Breast epithelium (tissue), 3 donors: ENCODE measurements around the gene LITAF.

Experiments
- CTCF ChIP-seq, 3 donors: fragments of 450-650 bp; IDR thresholded peaks; one replicate each; pipeline ENCODE4 v1.5.1; 2016 to 2017; ENCODE audit warnings: antibody characterized with exemption in 3 of 3, mild to moderate bottlenecking in 3 of 3, moderate library complexity in 3 of 3
- POLR2A ChIP-seq: fragments of 450-650 bp; IDR thresholded peaks from one replicate; pipeline ENCODE4 v1.6.1; 2016; ENCODE audit warnings: antibody characterized with exemption, mild to moderate bottlenecking, moderate library complexity
- POLR2AphosphoS5 ChIP-seq, 3 donors: sonication (generic); formaldehyde crosslinking; IDR thresholded peaks; one replicate each; pipeline ENCODE4 v1.6.1; 2017; ENCODE audit warnings: antibody characterized with exemption in 3 of 3

- no peak for TF ChIP-seq POLR2A
- TF ChIP-seq POLR2AphosphoS5 (IDR thresholded peaks at IDR 0.05) = no peak
- TF ChIP-seq CTCF (IDR thresholded peaks at IDR 0.05) = no peak
Measured at GRCh38 chr16:11571549-11571948, 15.2 kb downstream of the LITAF start.
